K562 (cell line): ENCODE measurements around the gene GMEB2. TPM values are rescaled to one million over a fixed set of nuclear protein-coding genes. Genes with fewer than 3 reads are reported as not detected.

Experiments used
- CBFA2T2 ChIP-seq: fragments of 450-650 bp; conservative IDR thresholded peaks from 2 replicates; pipeline ENCODE4 v1.6.1; 2017; ENCODE audit warnings: mild to moderate bottlenecking
- CC2D1A ChIP-seq: fragments of 450-650 bp; IDR thresholded peaks from 2 replicates; pipeline ENCODE4 v1.6.1; 2017; ENCODE audit warnings: mild to moderate bottlenecking
- CHD7 ChIP-seq: fragments of 200-600 bp; sonication (generic); IDR thresholded peaks from one replicate; pipeline ENCODE4 v1.6.1; 2012; ENCODE audit warnings: mild to moderate bottlenecking, low read depth, low read length, inconsistent platforms
- PREB ChIP-seq: sonication (generic); formaldehyde crosslinking; IDR thresholded peaks from 2 replicates; pipeline ENCODE4 v1.8.1; 2023; ENCODE audit warnings: mild to moderate bottlenecking, missing genetic modification reagents
- WHSC1 ChIP-seq: IDR thresholded peaks from one replicate; pipeline ENCODE4 v1.6.1; 2012; ENCODE audit warnings: low read length, control low read depth, inconsistent platforms
- XRCC4 ChIP-seq: IDR thresholded peaks from one replicate; pipeline ENCODE4 v1.6.1; 2011; ENCODE audit not compliant: insufficient read depth, insufficient read length; ENCODE audit errors: extremely low read depth
- polyA plus RNA-seq, 8 experiments: library from polyadenylated mRNA; depleted of rRNA in 4 of 8; stranded (reverse) in 5 of 8; unstranded in 3 of 8; fragments of >200 nt; fragmentation: Nextera tagmentation in 2 of 8; fragmentation: Illumina TruSeq in 1 of 8; extraction: Ambion mirVana in 2 of 8; extraction: Trizol in 1 of 8; gene quantifications; 2 replicates each; pipeline versions ENCODE4 v1.2.1 to v1.2.3, GENCODE V29; 2011 to 2014; ENCODE audit warnings: inconsistent platforms in 1 of 8, missing spikeins in 1 of 8
- total RNA-seq, 7 experiments: library from RNA; depleted of rRNA in 6 of 7; stranded (reverse); fragments of >200 nt in 6 of 7; fragmentation: Illumina TruSeq in 2 of 7; extraction: Trizol in 2 of 7; gene quantifications; 2 replicates each; pipeline versions ENCODE4 v1.2.1 to v1.2.3, GENCODE V29; 2011 to 2021; ENCODE audit warnings: low replicate concordance in 1 of 7
- TF ChIP-seq, protein P1 (sequence below), 2 experiments: fragments of 450-650 bp in 1 of 2; sonication (generic) in 1 of 2; formaldehyde crosslinking; conservative IDR thresholded peaks; 2 replicates each; pipeline versions ENCODE4 v1.4.0 to v1.8.1; 2020 to 2022; ENCODE audit warnings: mild to moderate bottlenecking in 1 of 2, missing genetic modification reagents in 1 of 2
- TF ChIP-seq, protein P2 (sequence below): fragments of 250-450 bp; sonication (Bioruptor Pico); IDR thresholded peaks from 2 replicates; pipeline ENCODE4 v1.4.0; 2020; ENCODE audit warnings: mild to moderate bottlenecking, moderate library complexity

Gene GMEB2
- total and polyA plus RNA-seq, 9 of the 15 experiments (the other 6 are each of a cell fraction or from before 2014, with no cell fraction given), result 0.03 to 13.9 (median 6.3) TPM

GRCh38 chr20:63643946-63644345 is 17.0 kb upstream of the GMEB2 start (continued):
- TF ChIP-seq CHD7 (no peak), CC2D1A (no peak), XRCC4 (no peak), CBFA2T2 (no peak), PREB (CRISPR knock-in tag) (no peak), WHSC1 (no peak)
- TF ChIP-seq, protein P1, sequence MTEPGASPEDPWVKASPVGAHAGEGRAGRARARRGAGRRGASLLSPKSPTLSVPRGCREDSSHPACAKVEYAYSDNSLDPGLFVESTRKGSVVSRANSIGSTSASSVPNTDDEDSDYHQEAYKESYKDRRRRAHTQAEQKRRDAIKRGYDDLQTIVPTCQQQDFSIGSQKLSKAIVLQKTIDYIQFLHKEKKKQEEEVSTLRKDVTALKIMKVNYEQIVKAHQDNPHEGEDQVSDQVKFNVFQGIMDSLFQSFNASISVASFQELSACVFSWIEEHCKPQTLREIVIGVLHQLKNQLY (CRISPR knock-in tag; conservative IDR thresholded peaks at IDR 0.05), result no peak
- TF ChIP-seq, protein P2, sequence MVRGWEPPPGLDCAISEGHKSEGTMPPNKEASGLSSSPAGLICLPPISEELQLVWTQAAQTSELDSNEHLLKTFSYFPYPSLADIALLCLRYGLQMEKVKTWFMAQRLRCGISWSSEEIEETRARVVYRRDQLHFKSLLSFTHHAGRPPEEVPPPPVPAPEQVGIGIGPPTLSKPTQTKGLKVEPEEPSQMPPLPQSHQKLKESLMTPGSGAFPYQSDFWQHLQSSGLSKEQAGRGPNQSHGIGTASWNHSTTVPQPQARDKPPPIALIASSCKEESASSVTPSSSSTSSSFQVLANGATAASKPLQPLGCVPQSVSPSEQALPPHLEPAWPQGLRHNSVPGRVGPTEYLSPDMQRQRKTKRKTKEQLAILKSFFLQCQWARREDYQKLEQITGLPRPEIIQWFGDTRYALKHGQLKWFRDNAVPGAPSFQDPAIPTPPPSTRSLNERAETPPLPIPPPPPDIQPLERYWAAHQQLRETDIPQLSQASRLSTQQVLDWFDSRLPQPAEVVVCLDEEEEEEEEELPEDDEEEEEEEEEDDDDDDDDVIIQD (CRISPR knock-in tag), result no peak
